HG03045 (cell line): ENCODE results near the gene NT5DC4.

Experiments used
- ATAC-seq: cut with Tn5 transposase; IDR thresholded peaks from one replicate; pipeline ENCODE4 v1.9.1; 2021; ENCODE audit warnings: mild to moderate bottlenecking, moderate library complexity; ENCODE audit not compliant: unreplicated experiment

Gene NT5DC4

DNA sequence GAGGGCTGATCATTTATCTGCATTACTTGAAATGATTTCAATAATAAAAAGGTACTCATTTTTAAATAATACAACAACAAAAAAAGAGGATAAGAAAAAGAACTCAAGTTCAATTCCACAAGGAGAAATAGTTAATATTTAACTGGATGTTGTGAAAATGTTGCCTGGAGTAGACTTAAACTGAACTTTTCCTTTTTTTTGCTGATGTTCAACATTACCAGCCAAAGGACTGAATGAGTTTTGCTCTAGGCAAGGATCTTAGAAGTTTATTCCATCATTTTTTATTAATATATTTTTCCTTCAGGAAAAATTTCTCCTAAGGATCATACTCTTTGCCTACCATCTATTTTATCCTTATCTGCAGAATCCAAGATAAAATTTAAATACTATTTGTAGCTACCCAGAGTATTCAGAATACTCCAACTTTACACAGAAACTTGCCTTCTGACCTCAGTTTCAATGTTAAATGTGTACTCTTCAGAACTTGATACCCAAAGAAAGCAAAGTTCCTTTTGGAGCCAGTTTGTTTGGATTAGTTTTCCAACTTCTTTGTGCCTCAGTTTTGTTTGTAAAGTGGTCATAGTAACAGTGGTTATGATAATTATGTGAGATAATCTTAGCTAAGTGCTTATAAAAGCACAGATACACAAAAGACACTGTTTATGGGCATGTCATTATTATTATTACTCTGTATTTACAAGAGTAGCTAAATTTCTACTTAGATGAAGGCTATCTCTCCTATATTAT lies 30.8 kb downstream of the NT5DC4 start:
- ATAC-seq, result no peak

DNA sequence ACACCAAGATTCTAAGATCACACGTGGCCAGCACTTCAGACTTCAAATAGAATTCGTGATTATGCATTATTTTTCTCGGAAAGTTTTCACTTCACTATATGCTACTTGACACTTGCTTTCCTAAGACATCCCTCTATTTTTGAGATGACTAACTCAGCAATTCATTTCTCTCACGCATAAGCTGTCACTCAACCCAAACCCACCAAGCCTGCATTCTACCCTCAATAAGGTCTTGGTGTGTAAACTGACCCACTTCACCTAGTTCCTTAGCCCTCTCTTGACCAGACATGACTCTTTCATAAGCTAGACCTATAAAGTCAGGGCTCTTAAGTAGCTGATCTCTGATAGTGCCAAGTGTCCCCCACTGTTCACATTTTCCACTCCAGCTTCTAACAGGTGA lies 31.8 kb downstream of the NT5DC4 start:
- ATAC-seq, result no peak

DNA sequence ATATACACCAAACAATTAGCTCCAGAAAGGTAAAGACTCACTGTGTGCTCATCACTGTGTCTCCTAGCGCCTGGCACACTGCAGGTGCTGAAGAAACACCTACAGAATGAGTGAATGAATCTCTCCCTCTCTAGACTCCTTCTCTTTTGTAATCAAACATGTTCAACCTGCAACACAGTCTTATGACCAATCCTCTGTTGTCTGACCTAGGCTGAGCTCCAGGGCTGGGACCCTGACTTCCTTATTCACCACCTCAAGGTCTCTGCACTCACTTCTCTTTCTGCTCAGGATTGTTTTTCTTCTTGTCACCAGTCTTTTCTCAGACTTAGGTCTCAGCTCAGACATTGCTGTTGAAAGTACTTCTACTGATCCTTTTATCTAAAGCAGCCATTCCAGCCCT lies 33.7 kb downstream of the NT5DC4 start:
- ATAC-seq, result no peak

- ATAC-seq, result no peak
Observed at GRCh38 chr2:112755444-112755843, 34.6 kb downstream of the NT5DC4 start.

DNA sequence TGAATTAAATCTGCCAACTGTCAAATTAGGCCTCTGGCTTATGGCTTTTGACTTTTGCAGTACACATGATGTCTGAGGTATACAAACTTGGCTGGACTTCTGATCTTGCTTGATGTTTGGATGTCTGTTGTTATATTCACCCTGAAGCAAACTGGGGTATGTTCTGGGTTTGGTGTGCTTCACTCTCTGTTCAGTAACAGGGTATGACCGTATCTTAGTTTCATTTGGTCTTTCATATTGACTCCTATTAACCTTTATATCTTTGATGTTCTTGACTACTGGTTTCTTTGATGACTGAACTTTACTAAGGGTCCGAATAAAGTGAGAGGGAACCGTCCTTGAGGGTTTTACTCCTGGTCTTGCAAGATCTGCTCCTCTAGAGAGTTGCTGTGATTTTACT lies 35.4 kb downstream of the NT5DC4 start:
- no peak for ATAC-seq

GRCh38 chr2:112757265-112757664 lies 36.4 kb downstream of the NT5DC4 start:
- ATAC-seq, result no peak

DNA sequence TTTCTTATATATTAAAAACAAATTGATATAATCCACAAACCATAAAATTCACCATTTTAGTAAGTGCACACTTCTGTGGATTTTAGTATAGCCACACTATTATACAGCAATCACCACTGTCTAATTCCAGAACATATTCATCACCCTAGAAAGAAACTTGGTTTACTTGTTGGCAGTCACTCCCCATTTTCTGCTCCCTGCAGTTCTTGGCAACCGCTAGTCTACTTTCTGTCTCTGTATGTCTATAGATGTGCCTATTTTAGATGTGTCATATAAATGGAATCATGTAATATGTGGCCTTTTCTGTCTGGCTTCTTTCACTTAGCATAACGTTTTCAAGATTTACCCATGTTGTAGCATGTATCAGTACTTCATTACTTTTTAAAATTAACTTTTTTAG lies 37.9 kb downstream of the NT5DC4 start:
- no peak for ATAC-seq

- no peak for ATAC-seq
Observed at GRCh38 chr2:112760149-112760548, 39.3 kb downstream of the NT5DC4 start.

DNA sequence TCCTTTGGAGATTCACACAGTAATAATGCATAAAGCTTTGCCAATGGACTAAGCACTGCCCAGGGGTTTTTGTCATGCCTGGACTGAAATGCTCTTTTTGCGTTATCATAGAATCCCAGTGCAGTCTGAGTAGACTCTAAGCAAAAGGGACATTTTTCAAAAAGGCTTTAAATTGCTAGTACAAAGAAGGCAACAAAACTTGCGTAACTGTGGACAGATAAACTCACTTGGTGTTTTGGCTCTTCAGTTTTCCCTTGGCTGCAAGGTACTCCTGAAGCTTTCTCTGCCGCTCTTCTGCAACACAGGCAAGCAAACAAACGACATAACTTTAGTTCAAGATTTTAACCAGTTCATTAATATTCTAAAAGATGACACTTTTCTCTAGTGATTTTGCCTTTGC lies 41.5 kb downstream of the NT5DC4 start:
- no peak for ATAC-seq

DNA sequence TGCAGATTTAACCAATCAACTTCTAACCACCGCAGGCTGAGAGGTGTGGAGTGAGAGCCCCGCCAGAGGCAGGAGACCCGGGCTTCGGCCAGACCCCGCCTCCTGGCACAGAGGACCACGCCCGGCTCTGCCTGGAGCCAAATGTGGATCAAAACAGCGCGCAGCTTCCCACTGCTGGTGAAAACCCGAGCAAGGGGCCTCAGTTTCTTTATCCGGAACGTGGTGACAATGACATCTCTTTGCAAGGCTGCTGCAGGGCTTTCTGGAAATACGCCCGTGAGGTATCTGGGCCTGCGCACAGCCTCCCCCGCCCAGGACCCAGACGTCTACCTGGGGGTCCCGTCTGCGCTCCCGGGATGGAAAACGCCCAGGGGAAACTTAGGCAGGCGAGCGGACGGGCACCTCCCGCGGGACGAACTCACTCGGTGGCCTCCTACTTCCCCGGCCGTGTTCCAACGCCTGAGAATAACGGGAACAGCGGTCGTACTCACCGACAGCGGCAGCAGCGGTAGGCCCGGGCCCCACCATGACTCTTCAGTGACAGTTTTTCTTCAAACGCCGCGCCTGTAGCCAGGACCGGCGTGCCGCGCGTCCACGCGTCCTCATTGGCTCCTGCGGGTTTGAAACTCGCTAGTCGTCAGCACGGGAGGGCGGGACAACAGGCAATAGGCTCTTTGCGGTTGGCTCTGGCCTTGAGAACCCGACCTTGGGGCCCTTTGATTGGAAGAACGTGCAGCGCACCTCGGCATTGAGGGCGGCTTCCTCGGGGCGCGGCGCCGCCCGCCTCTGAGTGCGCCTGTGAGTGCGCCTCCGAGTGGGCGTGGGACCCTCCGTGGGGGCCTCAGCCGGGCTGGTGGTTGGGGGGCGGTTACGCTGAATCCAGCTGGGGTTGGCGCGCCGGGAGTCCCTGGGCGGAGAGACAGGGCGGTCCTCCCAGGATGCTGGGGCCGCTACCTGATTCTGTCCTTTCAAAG lies 43.5 kb downstream of the NT5DC4 start, which contains the start of gene CKAP2L:
Gene CKAP2L (minus strand): TSS at position 539 of the 974 bp plus-strand sequence. CDS start 11 bp downstream, at position 528.
- peak; percentile 99 for ATAC-seq

- no peak for ATAC-seq
Observed at GRCh38 chr2:112765251-112765650, 44.4 kb downstream of the NT5DC4 start.

- ATAC-seq, result no peak
Observed at GRCh38 chr2:112767693-112768330, 47.0 kb downstream of the NT5DC4 start.

DNA sequence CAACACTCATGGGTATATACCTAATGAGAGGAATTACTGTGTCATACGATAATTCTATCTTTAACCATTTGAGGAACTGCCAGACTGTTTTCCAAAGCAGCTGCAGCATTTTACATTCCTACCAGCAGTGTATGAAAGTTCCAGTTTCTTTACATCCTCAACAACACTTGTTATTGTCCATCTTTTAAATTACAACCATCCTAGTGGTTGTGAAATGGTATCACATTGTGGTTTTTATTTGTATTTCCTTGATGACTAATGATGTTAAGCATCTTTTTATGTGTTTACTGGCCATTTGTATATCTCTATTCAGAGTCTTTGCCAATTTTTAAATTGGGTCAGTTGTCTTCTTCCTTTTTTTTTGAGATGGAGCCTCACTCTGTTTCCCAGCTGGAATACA lies 47.6 kb downstream of the NT5DC4 start:
- ATAC-seq, result no peak

DNA sequence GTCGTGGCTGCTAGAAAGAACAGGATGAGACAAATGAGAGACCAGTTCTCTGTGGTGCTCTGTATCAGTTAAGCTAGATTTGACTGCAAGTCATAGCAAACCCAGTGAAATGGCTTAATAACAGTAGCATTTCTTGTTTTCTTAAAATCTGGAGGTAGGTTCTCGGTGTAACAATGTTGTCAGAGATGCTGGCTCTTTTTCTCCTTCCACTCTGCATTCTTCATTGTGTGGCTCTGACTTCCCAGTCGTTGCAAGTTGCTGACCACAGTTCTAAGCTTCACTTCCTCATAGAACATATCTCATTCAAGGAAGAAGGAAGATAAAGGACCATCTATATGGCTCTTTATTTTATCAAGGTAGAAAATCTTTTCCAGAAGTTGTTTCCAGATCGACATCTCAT lies 51.5 kb downstream of the NT5DC4 start:
- ATAC-seq, result no peak

- ATAC-seq, result no peak
Observed at GRCh38 chr2:112772911-112773475, 52.2 kb downstream of the NT5DC4 start.

DNA sequence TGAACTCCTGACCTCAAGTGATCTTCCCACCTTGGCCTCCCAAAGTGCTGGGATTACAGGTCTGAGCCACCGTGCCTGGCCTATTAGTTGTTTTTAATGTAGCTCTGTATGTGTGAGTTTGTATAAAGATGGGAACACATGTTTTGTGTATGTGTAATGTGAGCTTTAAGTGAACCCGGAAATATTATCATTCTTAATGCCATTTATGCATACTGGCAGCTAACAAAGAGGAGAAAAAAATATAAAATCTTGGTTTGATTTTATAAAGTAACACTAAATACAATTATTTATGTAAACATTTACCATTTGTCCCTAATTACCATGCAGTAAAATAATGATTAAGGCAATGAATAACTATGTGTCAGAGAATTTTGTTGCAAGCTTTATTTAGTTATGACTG lies 52.7 kb downstream of the NT5DC4 start:
- no peak for ATAC-seq

DNA sequence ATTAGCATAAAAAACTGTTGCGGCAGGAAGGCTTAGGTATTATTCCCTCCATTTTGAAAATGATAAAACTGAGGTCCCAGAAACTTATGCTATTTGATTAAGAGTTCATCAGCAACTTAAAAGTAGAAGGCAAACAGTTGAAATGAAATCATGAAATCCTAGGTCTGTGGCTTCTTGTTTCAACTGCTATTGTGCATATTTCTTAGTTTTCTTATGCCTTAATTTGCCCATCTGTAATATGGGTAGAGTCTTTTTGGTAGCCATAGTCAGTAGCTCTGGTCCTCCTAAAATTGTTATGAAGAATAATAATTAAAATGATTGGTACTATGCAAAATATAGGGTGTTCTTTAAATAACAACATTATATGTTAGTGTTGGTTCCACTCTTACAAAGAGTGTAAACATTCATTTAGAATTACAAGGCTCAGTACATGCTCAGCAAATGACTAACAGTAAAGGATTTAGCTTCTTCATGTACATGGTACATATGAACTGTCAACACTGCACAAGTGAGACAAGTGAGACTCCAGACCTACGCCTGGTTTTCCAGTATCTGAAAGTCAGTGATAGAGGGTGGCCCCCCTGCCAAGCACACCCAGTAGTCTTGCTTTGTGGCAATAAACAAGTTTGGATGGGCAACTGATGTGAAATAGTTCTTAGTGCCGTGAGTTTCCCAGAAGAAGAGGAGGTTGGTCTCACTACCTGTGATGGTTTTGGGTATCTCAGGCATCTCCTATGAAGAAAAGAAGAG lies 53.9 kb downstream of the NT5DC4 start:
- ATAC-seq, result no peak

- no peak for ATAC-seq
Observed at GRCh38 chr2:112776113-112776512, 55.3 kb downstream of the NT5DC4 start.

- no peak for ATAC-seq
Observed at GRCh38 chr2:112777036-112777435, 56.2 kb downstream of the NT5DC4 start.

GRCh38 chr2:112779598-112779997 lies 58.8 kb downstream of the NT5DC4 start:
- no peak for ATAC-seq
